Activated T-cell treated with anti-CD3 and anti-CD28 coated beads, Interleukin-2, amount 50 U/mL, for 24 hours (primary cell): Measurements from ENCODE around the gene ZFAND3.

Experiments used
- DNase-seq: peaks from one replicate; pipeline ENCODE4 v3.0.0-alpha.2; 2020
- H3K27ac Mint-ChIP-seq: 2 replicates; pipeline ENCODE4 v1.8.0; 2020; ENCODE audit warnings: mild to moderate bottlenecking, mixed read lengths
- H3K27me3 Mint-ChIP-seq: 2 replicates; pipeline ENCODE4 v1.8.0; 2020; ENCODE audit warnings: mixed read lengths
- H3K36me3 Mint-ChIP-seq: 2 replicates; pipeline ENCODE4 v1.8.0; 2020; ENCODE audit warnings: low read depth, mixed read lengths
- H3K4me1 Mint-ChIP-seq: 2 replicates; pipeline ENCODE4 v1.8.0; 2020; ENCODE audit warnings: low read depth, mixed read lengths
- H3K4me3 Mint-ChIP-seq: 2 replicates; pipeline ENCODE4 v1.8.0; 2020; ENCODE audit warnings: mild to moderate bottlenecking, moderate library complexity, mixed read lengths
- H3K9me3 Mint-ChIP-seq: 2 replicates; pipeline ENCODE4 v1.8.0; 2020; ENCODE audit warnings: mixed read lengths

The ZFAND3 gene

GRCh38 chr6:38150681-38151296 lies 331.3 kb downstream of the ZFAND3 start:
- Mint-ChIP-seq H3K27me3 (no peaks in the 10 kb centered on the region), H3K9me3 (no peaks in the 10 kb centered on the region), H3K4me3 (no peak overlapping the region), H3K36me3 (peaks cover 50% of the 10 kb centered on the region), H3K27ac (no peak overlapping the region), H3K4me1 (peaks cover 2% of the 10 kb centered on the region)
- DNase-seq, result peak; percentile 3

DNA sequence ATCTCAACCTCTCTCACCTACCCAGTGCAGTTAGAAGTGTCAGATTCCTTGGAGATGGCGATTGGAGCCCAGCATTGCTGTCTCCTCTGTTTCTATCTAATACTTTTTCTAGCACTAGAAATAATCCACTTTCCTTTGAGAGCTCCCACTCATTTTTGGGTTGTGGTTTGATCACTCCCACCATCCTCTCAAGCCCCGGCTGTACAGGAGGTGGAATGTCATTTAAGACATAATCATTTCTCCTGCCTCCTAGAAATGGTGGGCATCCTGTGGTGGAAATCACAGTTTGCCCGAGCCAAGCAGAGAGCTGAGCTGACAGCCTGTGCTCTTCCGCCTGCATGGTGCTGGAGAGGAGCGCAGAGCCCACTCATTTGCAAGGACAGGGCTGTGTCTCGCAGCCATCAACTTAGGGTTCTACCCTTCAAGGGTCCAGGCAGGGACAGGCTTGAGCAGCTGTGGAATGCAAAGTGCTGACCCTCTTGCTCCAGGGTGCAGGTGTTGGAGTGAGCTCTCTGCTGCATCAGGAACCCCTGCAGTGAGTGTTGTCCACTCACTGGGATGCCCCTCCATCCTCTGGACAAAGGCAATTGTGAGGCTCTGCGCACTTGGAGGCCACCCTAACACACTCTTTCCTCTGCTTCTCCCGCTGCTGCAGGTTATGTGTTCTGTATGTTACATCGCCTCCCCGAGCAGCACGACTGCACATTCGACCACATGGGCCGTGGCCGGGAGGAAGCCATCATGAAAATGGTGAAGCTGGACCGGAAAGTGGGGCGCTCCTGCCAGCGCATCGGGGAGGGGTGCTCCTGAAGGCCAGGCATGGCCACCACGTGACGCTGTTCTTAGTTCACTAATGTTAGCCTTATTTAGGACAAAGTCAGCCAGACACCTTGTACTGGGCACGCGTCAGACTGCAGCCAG lies 332.3 kb downstream of the ZFAND3 start:
- peaks cover 2% of the 10 kb centered on the region for H3K4me1 Mint-ChIP-seq
- H3K9me3 Mint-ChIP-seq, result no peaks in the 10 kb centered on the region
- peaks cover 51% of the 10 kb centered on the region for H3K36me3 Mint-ChIP-seq
- peak; percentile 17 for DNase-seq
- no peak overlapping the region for H3K27ac Mint-ChIP-seq
- no peak overlapping the region for H3K4me3 Mint-ChIP-seq
- no peaks in the 10 kb centered on the region for H3K27me3 Mint-ChIP-seq

DNA sequence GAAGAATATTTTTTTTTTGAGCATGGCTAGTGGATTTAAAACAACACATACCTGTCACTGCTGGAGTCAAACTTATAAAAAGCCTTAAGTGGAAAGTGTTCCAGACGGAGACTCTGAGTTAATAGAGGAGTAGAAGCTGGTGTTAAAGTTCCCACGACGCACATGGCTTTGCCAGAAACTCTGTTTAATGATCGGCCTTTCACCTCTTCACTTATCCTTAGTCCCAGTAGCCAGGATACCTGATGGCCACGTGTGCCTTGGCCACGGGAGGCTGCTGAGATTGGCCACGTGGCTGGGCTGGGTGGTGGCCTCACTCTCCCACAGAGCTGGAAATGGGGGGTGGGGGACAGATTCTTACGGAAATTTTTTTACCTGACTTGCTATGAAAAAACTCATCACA lies 333.1 kb downstream of the ZFAND3 start:
- no peak overlapping the region for H3K27ac Mint-ChIP-seq

GRCh38 chr6:38153076-38153797 lies 333.7 kb downstream of the ZFAND3 start:
- Mint-ChIP-seq H3K27me3 (no peaks in the 10 kb centered on the region), H3K27ac (peak overlapping the region; percentile 44), H3K4me1 (peaks cover 2% of the 10 kb centered on the region), H3K9me3 (no peaks in the 10 kb centered on the region), H3K4me3 (no peak overlapping the region), H3K36me3 (peaks cover 43% of the 10 kb centered on the region)
- peak; percentile 25 for DNase-seq

More for the DNA sequence above, 333.1 kb downstream of the ZFAND3 start:
- Mint-ChIP-seq H3K36me3 (peaks cover 47% of the 10 kb centered on the region), H3K4me3 (no peak overlapping the region), H3K4me1 (peaks cover 2% of the 10 kb centered on the region), H3K9me3 (no peaks in the 10 kb centered on the region), H3K27me3 (no peaks in the 10 kb centered on the region)
- DNase-seq, result peak; percentile 7

GRCh38 chr6:38153798-38154345 lies 334.3 kb downstream of the ZFAND3 start:
- no peak for DNase-seq
- Mint-ChIP-seq H3K9me3 (no peaks in the 10 kb centered on the region), H3K36me3 (peaks cover 38% of the 10 kb centered on the region), H3K4me1 (peaks cover 2% of the 10 kb centered on the region), H3K27ac (peak overlapping the region; percentile 44), H3K4me3 (no peak overlapping the region), H3K27me3 (no peaks in the 10 kb centered on the region)

- Mint-ChIP-seq H3K4me1 (peaks cover 2% of the 10 kb centered on the region), H3K4me3 (no peak overlapping the region), H3K27ac (peak overlapping the region; percentile 47), H3K9me3 (no peaks in the 10 kb centered on the region), H3K36me3 (peaks cover 32% of the 10 kb centered on the region), H3K27me3 (no peaks in the 10 kb centered on the region)
- DNase-seq, result peak; percentile 7
These were observed 335.2 kb downstream of the ZFAND3 start for GRCh38 chr6:38154731-38155130.

DNA sequence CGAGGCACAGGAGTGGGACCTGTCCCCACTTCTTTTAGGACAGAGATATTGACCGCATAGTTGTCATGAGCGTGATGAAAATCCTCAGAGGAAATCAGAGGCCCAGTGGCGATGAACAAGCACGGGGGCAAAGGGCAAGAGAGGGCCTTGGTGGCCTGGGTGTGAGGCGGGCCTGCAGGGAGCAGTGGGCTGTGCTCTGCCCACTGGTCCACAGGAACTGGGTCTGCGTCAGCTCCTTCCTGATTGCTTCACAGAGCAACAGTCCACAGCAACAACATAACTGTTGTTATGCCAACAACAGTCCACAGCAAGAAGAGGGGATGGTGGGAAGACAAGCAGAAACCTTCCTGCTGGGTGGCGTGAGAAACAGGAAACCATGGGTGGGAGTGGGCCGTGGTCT lies 335.6 kb downstream of the ZFAND3 start:
- DNase-seq, result no peak
- Mint-ChIP-seq H3K36me3 (peaks cover 32% of the 10 kb centered on the region), H3K27ac (peak overlapping the region; percentile 47), H3K4me1 (peaks cover 2% of the 10 kb centered on the region), H3K9me3 (no peaks in the 10 kb centered on the region), H3K27me3 (no peaks in the 10 kb centered on the region), H3K4me3 (no peak overlapping the region)

DNA sequence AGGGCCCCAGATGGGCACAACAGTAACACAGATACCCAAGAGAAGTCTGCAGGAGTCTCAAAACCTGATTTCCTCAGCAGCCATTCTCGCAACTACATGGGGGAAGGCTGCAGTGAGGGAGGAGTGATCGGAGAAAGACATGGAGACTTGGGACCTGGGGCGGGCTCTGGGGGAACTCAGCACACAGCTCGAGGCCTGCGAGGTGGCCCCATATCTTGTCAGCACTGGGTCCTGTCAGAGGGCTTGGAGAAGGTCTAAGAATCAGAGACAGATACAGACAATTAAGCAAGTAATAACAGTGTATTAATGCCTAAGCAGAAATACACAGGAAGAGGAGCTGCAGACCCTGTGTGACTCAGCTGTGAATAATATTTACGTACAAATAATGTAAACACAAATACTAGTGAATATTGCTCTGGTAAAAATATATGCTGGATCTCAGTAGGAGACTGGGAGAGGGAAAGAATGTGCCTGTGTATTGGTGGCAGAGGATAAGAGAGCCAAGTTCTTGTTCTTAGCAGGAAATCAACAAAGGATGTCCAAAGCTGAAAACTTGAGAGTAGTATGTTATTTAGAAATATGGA lies 336.2 kb downstream of the ZFAND3 start:
- Mint-ChIP-seq H3K27ac (peak overlapping the region; percentile 47), H3K4me3 (no peak overlapping the region), H3K36me3 (peaks cover 36% of the 10 kb centered on the region), H3K9me3 (no peaks in the 10 kb centered on the region), H3K4me1 (peaks cover 2% of the 10 kb centered on the region), H3K27me3 (no peaks in the 10 kb centered on the region)
- DNase-seq, result no peak

- Mint-ChIP-seq H3K4me1 (peaks cover 2% of the 10 kb centered on the region), H3K27ac (peak overlapping the region; percentile 27), H3K27me3 (no peaks in the 10 kb centered on the region), H3K9me3 (no peaks in the 10 kb centered on the region), H3K4me3 (no peak overlapping the region), H3K36me3 (peaks cover 41% of the 10 kb centered on the region)
- DNase-seq, result no peak
These were observed 337.5 kb downstream of the ZFAND3 start for GRCh38 chr6:38156818-38157565.

GRCh38 chr6:38157905-38158304 lies 338.4 kb downstream of the ZFAND3 start:
- Mint-ChIP-seq H3K4me3 (no peak overlapping the region), H3K27ac (no peak overlapping the region)
- no peak for DNase-seq

DNA sequence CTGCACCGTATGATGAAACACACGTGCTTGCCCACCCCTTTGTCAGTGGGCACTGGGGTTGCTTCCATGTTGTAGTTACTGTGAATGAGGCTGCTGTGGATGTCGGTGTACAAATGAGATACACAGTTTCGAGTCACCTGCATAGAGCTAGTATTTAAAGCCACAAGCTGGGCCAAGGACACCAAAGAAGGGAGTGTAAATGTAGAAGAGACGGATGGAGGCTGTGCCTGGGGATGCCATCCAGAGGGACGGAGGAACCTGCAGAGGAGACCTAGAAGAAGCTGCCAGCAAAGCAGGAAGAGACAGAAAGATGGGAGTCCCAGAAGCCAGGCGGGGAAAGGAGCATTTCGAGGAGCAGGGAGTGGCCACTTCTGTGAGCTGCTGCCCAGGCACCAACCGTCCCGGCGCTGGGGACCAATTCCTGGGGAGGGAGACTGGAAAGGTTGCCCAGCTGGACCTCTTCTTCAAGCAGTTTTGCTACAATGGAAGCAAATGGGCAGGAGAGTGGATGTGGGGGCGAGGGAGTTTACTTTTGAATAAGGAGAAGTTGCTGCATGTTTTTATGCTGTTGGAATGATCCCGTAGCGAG lies 339.3 kb downstream of the ZFAND3 start:
- no peak overlapping the region for H3K27ac Mint-ChIP-seq

More at GRCh38 chr6:38157905-38158304, 338.4 kb downstream of the ZFAND3 start:
- no peaks in the 10 kb centered on the region for H3K27me3 Mint-ChIP-seq
- H3K36me3 Mint-ChIP-seq, result peaks cover 32% of the 10 kb centered on the region
- no peaks in the 10 kb centered on the region for H3K9me3 Mint-ChIP-seq
- peaks cover 2% of the 10 kb centered on the region for H3K4me1 Mint-ChIP-seq

DNA sequence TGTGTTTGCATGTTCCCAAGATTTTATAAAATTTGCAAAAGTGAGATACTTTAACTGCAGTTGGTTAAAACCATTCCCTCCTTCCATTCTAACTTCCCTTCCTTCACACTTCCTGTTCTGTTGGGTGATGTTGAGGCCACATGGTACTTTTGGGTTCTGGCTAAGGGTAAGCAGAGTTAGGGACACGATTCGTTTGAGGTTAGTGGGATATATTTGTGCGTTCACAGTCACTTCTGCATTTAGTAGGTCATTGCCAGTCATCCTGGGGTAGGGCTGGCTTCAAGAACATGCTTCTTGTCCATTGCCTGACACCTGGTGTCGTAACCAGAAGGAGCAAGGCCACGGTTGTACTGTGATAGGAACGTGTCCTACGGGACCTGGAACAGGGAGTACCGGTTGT lies 340.1 kb downstream of the ZFAND3 start:
- Mint-ChIP-seq H3K4me3 (no peak overlapping the region), H3K27me3 (no peaks in the 10 kb centered on the region), H3K36me3 (peaks cover 24% of the 10 kb centered on the region), H3K9me3 (no peaks in the 10 kb centered on the region), H3K27ac (no peak overlapping the region), H3K4me1 (peaks cover 2% of the 10 kb centered on the region)
- DNase-seq, result no peak

More for the DNA sequence above, 339.3 kb downstream of the ZFAND3 start:
- H3K27me3 Mint-ChIP-seq, result no peaks in the 10 kb centered on the region
- H3K4me1 Mint-ChIP-seq, result peaks cover 2% of the 10 kb centered on the region
- H3K9me3 Mint-ChIP-seq, result no peaks in the 10 kb centered on the region
- H3K4me3 Mint-ChIP-seq, result no peak overlapping the region
- no peak for DNase-seq
- peaks cover 26% of the 10 kb centered on the region for H3K36me3 Mint-ChIP-seq

DNA sequence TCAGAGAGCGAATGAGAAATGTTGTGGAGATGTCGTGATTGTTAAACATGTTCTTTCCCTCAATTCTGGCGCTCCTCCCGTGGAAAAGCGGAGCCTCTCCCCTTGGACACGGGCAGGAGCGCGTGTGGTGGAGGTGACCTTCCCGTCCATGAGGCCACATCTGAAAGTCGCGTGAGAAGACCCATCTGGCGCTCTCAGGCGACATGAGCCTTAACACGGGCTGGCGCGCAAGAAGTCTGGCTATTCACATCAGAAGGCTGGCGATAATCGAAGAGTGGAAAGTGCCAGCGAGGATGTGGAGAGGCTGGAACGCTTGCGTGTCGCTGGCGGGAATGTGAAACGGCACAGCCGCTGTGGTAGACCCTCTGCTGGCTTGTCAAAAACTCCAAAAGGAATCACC lies 341.3 kb downstream of the ZFAND3 start:
- Mint-ChIP-seq H3K4me1 (no peaks in the 10 kb centered on the region), H3K27me3 (no peaks in the 10 kb centered on the region), H3K36me3 (peaks cover 17% of the 10 kb centered on the region), H3K27ac (no peak overlapping the region), H3K4me3 (no peak overlapping the region), H3K9me3 (no peaks in the 10 kb centered on the region)
- no peak for DNase-seq
